Endothelial cell (in vitro differentiated cells): ENCODE results near the gene JAG2. TPM values are rescaled to one million over a fixed set of nuclear protein-coding genes. Genes with fewer than 3 reads are reported as not detected.

Source experiments
- DNase-seq: peaks from one replicate; pipeline ENCODE4 v3.0.0; 2021; ENCODE audit warnings: low spot score
- H3K27ac Mint-ChIP-seq: one replicate; pipeline ENCODE4 v1.8.0; 2021; ENCODE audit warnings: mixed read lengths, inconsistent platforms; ENCODE audit not compliant: unreplicated experiment
- H3K27me3 Mint-ChIP-seq: one replicate; pipeline ENCODE4 v1.8.0; 2021; ENCODE audit warnings: mild to moderate bottlenecking, moderate library complexity, mixed read lengths, inconsistent platforms; ENCODE audit not compliant: unreplicated experiment
- H3K36me3 Mint-ChIP-seq: one replicate; pipeline ENCODE4 v1.8.0; 2021; ENCODE audit warnings: mild to moderate bottlenecking, low read depth, mixed read lengths, inconsistent platforms; ENCODE audit not compliant: unreplicated experiment
- H3K4me1 Mint-ChIP-seq: one replicate; pipeline ENCODE4 v1.8.0; 2021; ENCODE audit warnings: mild to moderate bottlenecking, mixed read lengths, inconsistent platforms; ENCODE audit not compliant: unreplicated experiment
- H3K4me3 Mint-ChIP-seq: one replicate; pipeline ENCODE4 v1.8.0; 2021; ENCODE audit warnings: mild to moderate bottlenecking, mixed read lengths, inconsistent platforms; ENCODE audit not compliant: unreplicated experiment
- H3K9me3 Mint-ChIP-seq: one replicate; pipeline ENCODE4 v1.8.0; 2021; ENCODE audit warnings: mixed read lengths, inconsistent platforms; ENCODE audit not compliant: unreplicated experiment
- CTCF ChIP-seq: fragments of 200-600 bp; sonication (generic); IDR thresholded peaks from one replicate; pipeline ENCODE4 v1.5.0; 2021; ENCODE audit warnings: antibody characterized with exemption; ENCODE audit not compliant: unreplicated experiment
- total RNA-seq: library from RNA; stranded (reverse); fragmentation: NEBNext Ultra II Directional; extraction: Animal tissue kit (Norgen Biotek cat#: 25700); gene quantifications from one replicate; pipeline ENCODE4 v1.2.1, GENCODE V29; 2021; ENCODE audit not compliant: unreplicated experiment

The JAG2 gene
- total RNA-seq, 1 donor from 2014 or later, result 280 TPM

- H3K9me3 Mint-ChIP-seq, result no peaks in the 10 kb centered on the region
- H3K27me3 Mint-ChIP-seq, result peaks cover 12% of the 10 kb centered on the region
- H3K27ac Mint-ChIP-seq, result no peak overlapping the region
- no peaks in the 10 kb centered on the region for H3K4me1 Mint-ChIP-seq
- peaks cover 11% of the 10 kb centered on the region for H3K36me3 Mint-ChIP-seq
- H3K4me3 Mint-ChIP-seq, result no peak overlapping the region
- no peak for DNase-seq
- TF ChIP-seq CTCF, result no peak
These were observed 41.9 kb upstream of the JAG2 start for GRCh38 chr14:105210266-105211025.

- peaks cover 4% of the 10 kb centered on the region for H3K36me3 Mint-ChIP-seq
- no peak for DNase-seq
- peaks cover 7% of the 10 kb centered on the region for H3K27me3 Mint-ChIP-seq
- no peak for TF ChIP-seq CTCF
- H3K4me1 Mint-ChIP-seq, result no peaks in the 10 kb centered on the region
- H3K4me3 Mint-ChIP-seq, result no peak overlapping the region
- H3K27ac Mint-ChIP-seq, result no peak overlapping the region
- H3K9me3 Mint-ChIP-seq, result no peaks in the 10 kb centered on the region
These were observed 41.1 kb upstream of the JAG2 start for GRCh38 chr14:105209646-105210045.

- H3K4me1 Mint-ChIP-seq, result no peaks in the 10 kb centered on the region
- TF ChIP-seq CTCF, result no peak
- peaks cover 4% of the 10 kb centered on the region for H3K36me3 Mint-ChIP-seq
- H3K27me3 Mint-ChIP-seq, result peaks cover 7% of the 10 kb centered on the region
- no peak for DNase-seq
- no peak overlapping the region for H3K4me3 Mint-ChIP-seq
- H3K27ac Mint-ChIP-seq, result no peak overlapping the region
- no peaks in the 10 kb centered on the region for H3K9me3 Mint-ChIP-seq
These were observed 40.5 kb upstream of the JAG2 start for GRCh38 chr14:105209091-105209490.

DNA sequence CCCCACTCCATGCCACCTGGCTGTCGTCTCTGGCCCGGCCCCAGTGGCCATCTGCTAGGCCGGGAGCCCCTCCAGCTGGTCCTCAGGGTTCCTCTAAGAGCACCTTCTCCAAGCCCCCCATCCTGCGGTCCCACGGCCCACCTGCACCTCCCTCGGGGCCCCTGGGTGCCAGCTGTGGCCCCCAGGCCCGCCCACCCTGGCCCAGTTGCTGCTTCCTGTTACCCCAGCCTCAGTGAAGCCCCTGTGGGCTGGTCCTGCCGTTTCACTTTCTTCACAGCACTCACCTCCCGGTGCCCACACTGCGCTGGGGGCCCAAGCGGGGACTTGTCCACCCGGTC is 40.1 kb upstream of the JAG2 start:
- Mint-ChIP-seq H3K4me1 (no peaks in the 10 kb centered on the region), H3K9me3 (no peaks in the 10 kb centered on the region), H3K36me3 (peaks cover 4% of the 10 kb centered on the region), H3K27ac (no peak overlapping the region), H3K4me3 (no peak overlapping the region), H3K27me3 (peaks cover 7% of the 10 kb centered on the region)
- no peak for DNase-seq
- TF ChIP-seq CTCF, result no peak

GRCh38 chr14:105207996-105208737 is 39.6 kb upstream of the JAG2 start:
- H3K27me3 Mint-ChIP-seq, result peaks cover 7% of the 10 kb centered on the region
- DNase-seq, result no peak
- no peaks in the 10 kb centered on the region for H3K9me3 Mint-ChIP-seq
- peaks cover 4% of the 10 kb centered on the region for H3K36me3 Mint-ChIP-seq
- no peak overlapping the region for H3K27ac Mint-ChIP-seq
- no peak overlapping the region for H3K4me3 Mint-ChIP-seq
- H3K4me1 Mint-ChIP-seq, result no peaks in the 10 kb centered on the region
- no peak for TF ChIP-seq CTCF
